K562 (cell line): Measurements from ENCODE around the gene ZDHHC12. TPM values are rescaled to one million over a fixed set of nuclear protein-coding genes. Genes with fewer than 3 reads are reported as not detected.

Source experiments
- C11orf30 ChIP-seq: fragments of 450-650 bp; IDR thresholded peaks from 2 replicates; pipeline ENCODE4 v1.6.1; 2016; ENCODE audit warnings: low read depth, mild to moderate bottlenecking
- E2F6 ChIP-seq, 2 experiments: IDR thresholded peaks; 2 replicates each; pipeline ENCODE4 v1.6.1; 2011; ENCODE audit warnings: borderline replicate concordance in 1 of 2, control low read depth in 1 of 2, low read depth in 1 of 2, low read length in 1 of 2, mild to moderate bottlenecking in 1 of 2, mixed read lengths in 1 of 2, moderate library complexity in 1 of 2; ENCODE audit not compliant: insufficient read depth in 1 of 2, insufficient read length in 1 of 2, poor library complexity in 1 of 2, severe bottlenecking in 1 of 2; ENCODE audit errors: extremely low read depth in 1 of 2
- ETV6 ChIP-seq, 3 experiments: fragments of 150-350 bp in 1 of 3; sonication (generic) in 1 of 3; formaldehyde crosslinking in 1 of 3; IDR thresholded peaks; 2 replicates each; pipeline versions ENCODE4 v1.6.1 to v1.8.0; 2014 to 2022; ENCODE audit warnings: borderline replicate concordance in 2 of 3, low read depth in 2 of 3, antibody characterized with exemption in 1 of 3, low read length in 1 of 3, mild to moderate bottlenecking in 1 of 3, missing genetic modification reagents in 1 of 3
- EZH2 ChIP-seq: IDR thresholded peaks from 2 replicates; pipeline ENCODE4 v1.6.1; 2012; ENCODE audit warnings: low read depth, mild to moderate bottlenecking, inconsistent platforms, low read length, borderline replicate concordance
- GABPB1 ChIP-seq: sonication (generic); formaldehyde crosslinking; IDR thresholded peaks from 2 replicates; pipeline ENCODE4 v1.8.0; 2022; ENCODE audit warnings: mild to moderate bottlenecking, missing genetic modification reagents
- MTA2 ChIP-seq: fragments of 450-650 bp; IDR thresholded peaks from 2 replicates; pipeline ENCODE4 v1.6.1; 2016; ENCODE audit warnings: low read depth
- RNF219 ChIP-seq: fragments of 250-450 bp; sonication (Bioruptor Pico); IDR thresholded peaks from 2 replicates; pipeline ENCODE4 v1.5.0; 2022; ENCODE audit warnings: mild to moderate bottlenecking
- SAFB2 ChIP-seq: fragments of 200-400 bp; formaldehyde crosslinking; IDR thresholded peaks from 2 replicates; pipeline ENCODE4 v1.6.1; 2018; ENCODE audit warnings: borderline replicate concordance, low read length, low read depth, moderate library complexity; ENCODE audit not compliant: severe bottlenecking
- SNRNP70 ChIP-seq: fragments of 200-400 bp; formaldehyde crosslinking; optimal IDR thresholded peaks from 2 replicates; pipeline ENCODE3; 2017; ENCODE audit warnings: low read depth, low read length
- SREBF1 ChIP-seq: fragments of 150-350 bp; IDR thresholded peaks from 2 replicates; pipeline ENCODE4 v1.6.1; 2014; ENCODE audit warnings: antibody characterized with exemption, low read depth, low read length, borderline replicate concordance
- SRSF9 ChIP-seq: fragments of 200-400 bp; formaldehyde crosslinking; IDR thresholded peaks from 2 replicates; pipeline ENCODE4 v1.6.1; 2017; ENCODE audit warnings: low read depth, low read length, borderline replicate concordance
- ZNF277 ChIP-seq: fragments of 250-450 bp; sonication (Bioruptor Pico); IDR thresholded peaks from 2 replicates; pipeline ENCODE4 v1.8.0; 2022; ENCODE audit warnings: inconsistent platforms, mild to moderate bottlenecking, moderate library complexity, borderline replicate concordance
- ZNF445 ChIP-seq: fragments of 250-450 bp; sonication (Bioruptor Pico); IDR thresholded peaks from 2 replicates; pipeline ENCODE4 v1.4.0; 2020; ENCODE audit warnings: low read depth, mild to moderate bottlenecking, moderate library complexity
- ZNF57 ChIP-seq: fragments of 450-650 bp; formaldehyde crosslinking; IDR thresholded peaks from 2 replicates; pipeline ENCODE4 v1.4.0; 2020; ENCODE audit warnings: mild to moderate bottlenecking, moderate library complexity
- polyA plus RNA-seq, 8 experiments: library from polyadenylated mRNA; depleted of rRNA in 4 of 8; stranded (reverse) in 5 of 8; unstranded in 3 of 8; fragments of >200 nt; fragmentation: Nextera tagmentation in 2 of 8; fragmentation: Illumina TruSeq in 1 of 8; extraction: Ambion mirVana in 2 of 8; extraction: Trizol in 1 of 8; gene quantifications; 2 replicates each; pipeline versions ENCODE4 v1.2.1 to v1.2.3, GENCODE V29; 2011 to 2014; ENCODE audit warnings: inconsistent platforms in 1 of 8, missing spikeins in 1 of 8
- total RNA-seq, 7 experiments: library from RNA; depleted of rRNA in 6 of 7; stranded (reverse); fragments of >200 nt in 6 of 7; fragmentation: Illumina TruSeq in 2 of 7; extraction: Trizol in 2 of 7; gene quantifications; 2 replicates each; pipeline versions ENCODE4 v1.2.1 to v1.2.3, GENCODE V29; 2011 to 2021; ENCODE audit warnings: low replicate concordance in 1 of 7
- TF ChIP-seq, protein P1 (sequence below): fragments of 250-450 bp; sonication (Bioruptor Pico); IDR thresholded peaks from 2 replicates; pipeline ENCODE4 v1.4.0; 2020

Gene ZDHHC12
- total and polyA plus RNA-seq, 9 of the 15 experiments (the other 6 are each of a cell fraction or from before 2014, with no cell fraction given): 0.21 to 38.0 (median 13.8) TPM

DNA sequence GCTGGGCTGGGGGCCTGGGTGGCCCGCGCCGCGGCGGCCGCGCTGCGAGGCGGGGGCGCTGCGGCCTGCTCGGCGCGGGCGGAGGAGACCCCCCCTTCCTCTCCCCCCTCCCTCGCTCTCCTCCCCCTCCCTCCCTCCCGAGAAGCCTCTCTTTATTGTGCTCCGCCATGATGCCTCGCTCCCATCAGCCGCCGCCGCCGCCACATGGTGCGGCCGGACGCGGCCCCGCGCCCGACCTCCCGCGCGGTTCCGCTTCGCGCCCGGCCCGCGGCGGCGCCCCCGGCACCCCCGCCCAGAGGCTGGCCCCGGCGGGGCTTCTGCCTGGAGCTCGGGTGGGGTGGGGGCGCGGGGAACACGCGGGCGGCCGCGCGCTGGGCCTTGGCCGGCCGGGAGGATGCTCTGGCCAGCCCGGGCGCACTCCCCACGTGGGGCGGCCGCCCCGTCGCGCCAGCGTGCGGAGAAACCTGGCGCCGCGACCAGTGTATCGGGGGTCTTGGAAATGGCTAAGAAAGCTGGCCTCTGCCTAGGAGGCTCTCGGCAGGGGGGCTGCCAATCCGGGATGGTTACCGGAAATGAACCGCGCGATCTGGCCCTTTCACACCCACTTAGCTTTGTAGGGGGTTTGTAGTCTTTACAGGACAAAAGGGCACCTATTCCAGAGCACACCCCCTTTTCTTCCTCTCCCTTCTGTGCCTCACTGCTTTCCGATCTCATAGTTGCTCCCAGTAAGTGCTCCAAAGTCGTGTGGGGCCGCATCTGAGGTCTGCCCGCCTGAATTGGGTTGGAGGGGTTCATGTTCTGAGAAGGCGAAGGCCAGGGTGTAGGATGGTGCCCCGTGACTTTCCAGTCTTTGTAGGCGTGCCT lies 33.9 kb downstream of the ZDHHC12 start (continued):
- TF ChIP-seq RNF219 (CRISPR knock-in tag) (no peak), C11orf30 (no peak), E2F6 (IDR thresholded peaks at IDR 0.05; ENCODE audit: borderline replicate concordance in 1 of 2, extremely low read depth in 1 of 2, insufficient read depth in 1 of 2, insufficient read length in 1 of 2, low read depth in 1 of 2, low read length in 1 of 2, poor library complexity in 1 of 2, severe bottlenecking in 1 of 2) (peak in 1 of 2 experiments; percentile 10), SRSF9 (no peak), ZNF57 (CRISPR knock-in tag) (no peak), GABPB1 (CRISPR knock-in tag) (peak; percentile 58; the same call in 1 of the 2 replicates), MTA2 (no peak), ETV6 (IDR thresholded peaks at IDR 0.05; ENCODE audit: borderline replicate concordance in 1 of 2, low read depth in 2 of 2, low read length in 1 of 2) (no peak), ETV6 (CRISPR knock-in tag; IDR thresholded peaks at IDR 0.05; ENCODE audit: borderline replicate concordance) (no peak), SREBF1 (no peak), EZH2 (no peak), ZNF277 (no peak), ZNF445 (no peak), SNRNP70 (no peak), SAFB2 (no peak)
- TF ChIP-seq, protein P1, sequence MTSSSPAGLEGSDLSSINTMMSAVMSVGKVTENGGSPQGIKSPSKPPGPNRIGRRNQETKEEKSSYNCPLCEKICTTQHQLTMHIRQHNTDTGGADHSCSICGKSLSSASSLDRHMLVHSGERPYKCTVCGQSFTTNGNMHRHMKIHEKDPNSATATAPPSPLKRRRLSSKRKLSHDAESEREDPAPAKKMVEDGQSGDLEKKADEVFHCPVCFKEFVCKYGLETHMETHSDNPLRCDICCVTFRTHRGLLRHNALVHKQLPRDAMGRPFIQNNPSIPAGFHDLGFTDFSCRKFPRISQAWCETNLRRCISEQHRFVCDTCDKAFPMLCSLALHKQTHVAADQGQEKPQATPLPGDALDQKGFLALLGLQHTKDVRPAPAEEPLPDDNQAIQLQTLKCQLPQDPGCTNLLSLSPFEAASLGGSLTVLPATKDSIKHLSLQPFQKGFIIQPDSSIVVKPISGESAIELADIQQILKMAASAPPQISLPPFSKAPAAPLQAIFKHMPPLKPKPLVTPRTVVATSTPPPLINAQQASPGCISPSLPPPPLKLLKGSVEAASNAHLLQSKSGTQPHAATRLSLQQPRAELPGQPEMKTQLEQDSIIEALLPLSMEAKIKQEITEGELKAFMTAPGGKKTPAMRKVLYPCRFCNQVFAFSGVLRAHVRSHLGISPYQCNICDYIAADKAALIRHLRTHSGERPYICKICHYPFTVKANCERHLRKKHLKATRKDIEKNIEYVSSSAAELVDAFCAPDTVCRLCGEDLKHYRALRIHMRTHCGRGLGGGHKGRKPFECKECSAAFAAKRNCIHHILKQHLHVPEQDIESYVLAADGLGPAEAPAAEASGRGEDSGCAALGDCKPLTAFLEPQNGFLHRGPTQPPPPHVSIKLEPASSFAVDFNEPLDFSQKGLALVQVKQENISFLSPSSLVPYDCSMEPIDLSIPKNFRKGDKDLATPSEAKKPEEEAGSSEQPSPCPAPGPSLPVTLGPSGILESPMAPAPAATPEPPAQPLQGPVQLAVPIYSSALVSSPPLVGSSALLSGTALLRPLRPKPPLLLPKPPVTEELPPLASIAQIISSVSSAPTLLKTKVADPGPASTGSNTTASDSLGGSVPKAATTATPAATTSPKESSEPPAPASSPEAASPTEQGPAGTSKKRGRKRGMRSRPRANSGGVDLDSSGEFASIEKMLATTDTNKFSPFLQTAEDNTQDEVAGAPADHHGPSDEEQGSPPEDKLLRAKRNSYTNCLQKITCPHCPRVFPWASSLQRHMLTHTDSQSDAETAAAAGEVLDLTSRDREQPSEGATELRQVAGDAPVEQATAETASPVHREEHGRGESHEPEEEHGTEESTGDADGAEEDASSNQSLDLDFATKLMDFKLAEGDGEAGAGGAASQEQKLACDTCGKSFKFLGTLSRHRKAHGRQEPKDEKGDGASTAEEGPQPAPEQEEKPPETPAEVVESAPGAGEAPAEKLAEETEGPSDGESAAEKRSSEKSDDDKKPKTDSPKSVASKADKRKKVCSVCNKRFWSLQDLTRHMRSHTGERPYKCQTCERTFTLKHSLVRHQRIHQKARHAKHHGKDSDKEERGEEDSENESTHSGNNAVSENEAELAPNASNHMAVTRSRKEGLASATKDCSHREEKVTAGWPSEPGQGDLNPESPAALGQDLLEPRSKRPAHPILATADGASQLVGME (CRISPR knock-in tag): no peak
